Heart right ventricle (tissue), 16 donors: Measurements from ENCODE around the gene FGF7. TPM values are rescaled to one million over a fixed set of nuclear protein-coding genes. Genes with fewer than 3 reads are reported as not detected.

Source experiments
- ATAC-seq, 8 donors: fragments of 200-7000 bp; cut with Tn5 transposase; one replicate each; pipeline ENCODE4 v1.9.1; 2020; ENCODE audit warnings: mild to moderate bottlenecking in 8 of 8, moderate library complexity in 8 of 8, moderate number of reproducible peaks in 1 of 8
- DNase-seq, 2 donors: peaks; one replicate each; pipeline ENCODE4 v3.0.0-alpha.2; 2020
- H3K27ac ChIP-seq, 10 donors: fragments of 200-600 bp; sonication (generic) in 2 of 10; one replicate each; pipeline versions ENCODE4 v1.5.0 to v1.8.0; 2020 to 2022; ENCODE audit warnings: mild to moderate bottlenecking in 3 of 10
- H3K27me3 ChIP-seq, 7 donors: fragments of 200-600 bp; one replicate each; pipeline ENCODE4 v1.8.0; 2021 to 2022; ENCODE audit warnings: mild to moderate bottlenecking in 2 of 7
- H3K36me3 ChIP-seq, 9 donors: fragments of 200-600 bp; sonication (generic) in 1 of 9; one replicate each; pipeline versions ENCODE4 v1.5.0 to v1.8.0; 2020 to 2022; ENCODE audit warnings: mild to moderate bottlenecking in 2 of 9
- H3K4me1 ChIP-seq, 9 donors: fragments of 200-600 bp; sonication (generic) in 1 of 9; one replicate each; pipeline versions ENCODE4 v1.5.0 to v1.8.0; 2020 to 2022; ENCODE audit warnings: mild to moderate bottlenecking in 4 of 9
- H3K4me3 ChIP-seq, 10 donors: fragments of 200-600 bp; sonication (generic) in 2 of 10; one replicate each; pipeline versions ENCODE4 v1.5.0 to v1.8.0; 2020 to 2022; ENCODE audit warnings: mild to moderate bottlenecking in 7 of 10, moderate library complexity in 2 of 10
- H3K9me3 ChIP-seq, 11 donors: fragments of 200-600 bp in 10 of 11; sonication (generic) in 2 of 11; one replicate each; pipeline versions ENCODE4 v1.5.0 to v1.8.0; 2013 to 2022; ENCODE audit warnings: mild to moderate bottlenecking in 2 of 11, control low read depth in 1 of 11, moderate library complexity in 1 of 11
- CTCF ChIP-seq, 9 donors: fragments of 200-600 bp; sonication (generic) in 2 of 9; IDR thresholded peaks; one replicate each; pipeline versions ENCODE4 v1.5.0 to v1.8.0; 2021 to 2022; ENCODE audit warnings: antibody characterized with exemption in 9 of 9, mild to moderate bottlenecking in 5 of 9, moderate library complexity in 1 of 9
- WGBS, 2 donors: extraction: QIAGEN DNeasy Blood & Tissue Kit; methylation state at CpG; one replicate each; pipeline ENCODE4 v1.1.7; 2013; ENCODE audit warnings: inconsistent platforms in 1 of 2; 5-methylcytosine and 5-hydroxymethylcytosine counted together
- intact Hi-C, 10 donors: fragments of 100-400 bp; cut with DNase I; formaldehyde crosslinking; loops; one replicate each; pipeline versions ENCODE4 v1.11.1 to v1.14.2; 2022
- polyA plus RNA-seq, 2 donors: library from polyadenylated mRNA; stranded (reverse); fragments of 200-250 nt; gene quantifications; one replicate each; pipeline ENCODE4 v1.2.3, GENCODE V29; 2013
- total RNA-seq, 10 donors: library from RNA; stranded (reverse); fragmentation: NEBNext Ultra II Directional in 3 of 10; extraction: Animal tissue kit (Norgen Biotek cat#: 25700) in 3 of 10; gene quantifications; one replicate each; pipeline versions ENCODE4 v1.2.1 to v1.2.4, GENCODE V29; 2021 to 2023
- donor health status: Arrhythmogenic right ventricular cardiomyopathy.
- donor health status: ischemic (EF 13 %, LVEDD 7.1; RV severe dilation, severe dysfunction).
- donor health status: healthy with polysubstance abuse.
- donor health status: DM: no; HTN: yes; CAD: no.
- donor health status: DM: no; HTN: no; CAD: no.
- donor health status: ischemic (EF 25% LVEDD 6.9; RV normal size, moderate dysfunction).
- donor health status: ischemic (EF 25% LVEDD 5.7; RV mildly dilated, moderate dysfunction).
- donor health status: healthy.
- donor health status: DM: yes; HTN: yes; CAD: no.
- donor health status: Ischemic cardiomyopathy.
- donor health status: ischemic (EF 35%, LVEDD 5.7; RV mildly dilated, moderate dysfunction).
- donor health status: nonischemic (EF 11% LVEDD 7.7; RV severe dilation, severe dysfunction).
- donor health status: DM: yes; HTN: yes; CAD: no.
- donor health status: PGD.
- donor health status: ischemic (EF 29% LVEDD 5.4; RV normal size, mild dysfunction).
- donor health status: nonischemic (EF 23%, LVEDD 6.1; RV moderate dilation, normal function).

The FGF7 gene
- total and polyA plus RNA-seq, 12 donors, result 9.4 to 44.2 (median 22.2) TPM

GRCh38 chr15:49418811-49419210 is 4.2 kb upstream of the FGF7 start:
- H3K9me3 ChIP-seq, result peaks cover 0 to 5% (median 0%) of the 10 kb centered on the region in 11 donors
- no peak overlapping the region for H3K4me3 ChIP-seq
- peaks cover 0 to 8% (median 0%) of the 10 kb centered on the region in 9 donors for H3K4me1 ChIP-seq
- WGBS, 2 donors, result 80 to 92% methylated on average over 1 of the region's 1 CpG
- no peak for TF ChIP-seq CTCF (IDR thresholded peaks at IDR 0.05)
- H3K27me3 ChIP-seq, result no peaks in the 10 kb centered on the region
- ATAC-seq (no peak), DNase-seq (no peak)
- no peak overlapping the region for H3K27ac ChIP-seq
- intact Hi-C loops, result loop anchor here in 3 of 10 donors (10.0 kb wide), 3 partner anchors 174 to 564 kb away; no protein-coding TSS in a partner anchor
- H3K36me3 ChIP-seq, result no peaks in the 10 kb centered on the region

GRCh38 chr15:49421991-49422390 is 1.1 kb upstream of the FGF7 start:
- H3K4me3 ChIP-seq, result peak overlapping the region in 9 of 10 donors; percentile 2 to 54 (median 23)
- peaks cover 0 to 8% (median 0%) of the 10 kb centered on the region in 9 donors for H3K4me1 ChIP-seq
- peak; percentile 45 to 78 (median 52) for ATAC-seq
- peak overlapping the region in 4 of 10 donors; percentile 65 to 80 (median 76) for H3K27ac ChIP-seq
- TF ChIP-seq CTCF (IDR thresholded peaks at IDR 0.05), result peak; percentile 39 to 83 (median 70)
- 11 to 15% methylated on average over 9 of the region's 9 CpGs for WGBS, 2 donors
- H3K27me3 ChIP-seq, result no peaks in the 10 kb centered on the region
- peak; percentile 24 to 47 for DNase-seq
- intact Hi-C loops, result loop anchor here in 8 of 10 donors (1.0 to 10.0 kb wide), 15 partner anchors 63 to 723 kb away; partner anchors contain the start of genes COPS2 (in 1 of the 8), DTWD1 (in 1 of the 8) and FAM227B (in 1 of the 8)
- peaks cover 0 to 2% (median 0%) of the 10 kb centered on the region in 11 donors for H3K9me3 ChIP-seq
- H3K36me3 ChIP-seq, result no peaks in the 10 kb centered on the region

- intact Hi-C loops, result loop anchor here in 8 of 10 donors (5.0 to 10.0 kb wide), 10 partner anchors 61 to 721 kb away; partner anchors contain the start of genes COPS2 (in 1 of the 8), DTWD1 (in 1 of the 8) and FAM227B (in 1 of the 8)
- no peaks in the 10 kb centered on the region for H3K27me3 ChIP-seq
- H3K4me3 ChIP-seq, result peak overlapping the region; percentile 20 to 56 (median 48)
- peaks cover 0 to 17% (median 2%) of the 10 kb centered on the region in 9 donors for H3K4me1 ChIP-seq
- ATAC-seq (peak in 2 of 8 donors; percentile 34 to 40), DNase-seq (no peak)
- 23 to 33% methylated on average over 6 of the region's 6 CpGs for WGBS, 2 donors
- H3K27ac ChIP-seq, result peak overlapping the region in 9 of 10 donors; percentile 58 to 81 (median 74)
- H3K9me3 ChIP-seq, result no peaks in the 10 kb centered on the region
- H3K36me3 ChIP-seq, result no peaks in the 10 kb centered on the region
- TF ChIP-seq CTCF (IDR thresholded peaks at IDR 0.05), result no peak
Measured at GRCh38 chr15:49423901-49424550, 984 bp downstream of the FGF7 start.

GRCh38 chr15:49424954-49425353 is 1.9 kb downstream of the FGF7 start:
- no peak for ATAC-seq
- 19 to 36% methylated on average over 1 of the region's 1 CpG for WGBS, 2 donors
- Histone ChIP-seq H3K27ac (peak overlapping the region in 9 of 10 donors; percentile 43 to 81 (median 74)), H3K4me3 (peak overlapping the region in 9 of 10 donors; percentile 29 to 56 (median 48)), H3K4me1 (peaks cover 0 to 26% (median 10%) of the 10 kb centered on the region in 9 donors), H3K27me3 (no peaks in the 10 kb centered on the region), H3K9me3 (no peaks in the 10 kb centered on the region), H3K36me3 (no peaks in the 10 kb centered on the region)
- TF ChIP-seq CTCF (IDR thresholded peaks at IDR 0.05), result no peak
- DNase-seq, result no peak
- intact Hi-C loops, result loop anchor here in 8 of 10 donors (5.0 to 10.0 kb wide), 13 partner anchors 37 to 720 kb away; partner anchors contain the start of genes DTWD1 (in 4 of the 8), FAM227B (in 4 of the 8), COPS2 (in 1 of the 8) and EID1 (in 1 of the 8)
